ENCODE results near the gene RHEB. TPM values are rescaled to one million over a fixed set of nuclear protein-coding genes. Genes with fewer than 3 reads are reported as not detected.

Gene RHEB
- total RNA-seq, 1 experiment from 2014 or later = 135 TPM

DNA sequence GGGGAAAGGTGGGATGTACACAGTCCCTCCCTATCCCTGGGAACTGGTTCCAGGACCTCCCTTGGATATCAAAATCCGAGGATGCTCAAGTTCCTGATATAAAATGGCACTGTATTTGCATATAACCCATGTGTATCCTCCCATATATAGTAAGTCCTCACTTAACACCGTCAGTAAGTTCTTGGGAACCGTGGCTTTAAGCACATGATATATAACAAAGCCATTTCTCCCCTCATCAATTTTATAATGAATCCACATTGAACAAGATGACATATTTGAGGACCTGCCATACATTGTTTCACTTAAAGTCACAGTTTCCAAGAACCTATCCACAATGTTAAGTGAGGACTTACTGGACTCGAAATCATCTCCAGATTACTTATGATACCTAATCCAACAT, 85.1 kb downstream of the RHEB start:
- H3K9me3 Mint-ChIP-seq (ENCODE audit: unreplicated experiment) = no peaks in the 10 kb centered on the region
- H3K36me3 Mint-ChIP-seq (ENCODE audit: insufficient read depth, unreplicated experiment) = no peaks in the 10 kb centered on the region
- no peak overlapping the region for H3K27ac Mint-ChIP-seq (ENCODE audit: low read depth, unreplicated experiment)
- TF ChIP-seq, protein P1, sequence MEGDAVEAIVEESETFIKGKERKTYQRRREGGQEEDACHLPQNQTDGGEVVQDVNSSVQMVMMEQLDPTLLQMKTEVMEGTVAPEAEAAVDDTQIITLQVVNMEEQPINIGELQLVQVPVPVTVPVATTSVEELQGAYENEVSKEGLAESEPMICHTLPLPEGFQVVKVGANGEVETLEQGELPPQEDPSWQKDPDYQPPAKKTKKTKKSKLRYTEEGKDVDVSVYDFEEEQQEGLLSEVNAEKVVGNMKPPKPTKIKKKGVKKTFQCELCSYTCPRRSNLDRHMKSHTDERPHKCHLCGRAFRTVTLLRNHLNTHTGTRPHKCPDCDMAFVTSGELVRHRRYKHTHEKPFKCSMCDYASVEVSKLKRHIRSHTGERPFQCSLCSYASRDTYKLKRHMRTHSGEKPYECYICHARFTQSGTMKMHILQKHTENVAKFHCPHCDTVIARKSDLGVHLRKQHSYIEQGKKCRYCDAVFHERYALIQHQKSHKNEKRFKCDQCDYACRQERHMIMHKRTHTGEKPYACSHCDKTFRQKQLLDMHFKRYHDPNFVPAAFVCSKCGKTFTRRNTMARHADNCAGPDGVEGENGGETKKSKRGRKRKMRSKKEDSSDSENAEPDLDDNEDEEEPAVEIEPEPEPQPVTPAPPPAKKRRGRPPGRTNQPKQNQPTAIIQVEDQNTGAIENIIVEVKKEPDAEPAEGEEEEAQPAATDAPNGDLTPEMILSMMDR (IDR thresholded peaks at IDR 0.05; ENCODE audit: unreplicated experiment) = no peak
- H3K4me3 Mint-ChIP-seq (ENCODE audit: unreplicated experiment) = no peak overlapping the region
- ChIA-PET CTCF (no interaction called here), POLR2A (no interaction called here)
- H3K27me3 Mint-ChIP-seq (ENCODE audit: insufficient read depth, unreplicated experiment) = no peaks in the 10 kb centered on the region
- no peaks in the 10 kb centered on the region for H3K4me1 Mint-ChIP-seq (ENCODE audit: insufficient read depth, unreplicated experiment)
- intact Hi-C loops (cut with micrococcal nuclease) = no loop called here
- no TSS peak for BruUV-seq (replicated peaks)
- no peak for DNase-seq (ENCODE audit: unreplicated experiment)

DNA sequence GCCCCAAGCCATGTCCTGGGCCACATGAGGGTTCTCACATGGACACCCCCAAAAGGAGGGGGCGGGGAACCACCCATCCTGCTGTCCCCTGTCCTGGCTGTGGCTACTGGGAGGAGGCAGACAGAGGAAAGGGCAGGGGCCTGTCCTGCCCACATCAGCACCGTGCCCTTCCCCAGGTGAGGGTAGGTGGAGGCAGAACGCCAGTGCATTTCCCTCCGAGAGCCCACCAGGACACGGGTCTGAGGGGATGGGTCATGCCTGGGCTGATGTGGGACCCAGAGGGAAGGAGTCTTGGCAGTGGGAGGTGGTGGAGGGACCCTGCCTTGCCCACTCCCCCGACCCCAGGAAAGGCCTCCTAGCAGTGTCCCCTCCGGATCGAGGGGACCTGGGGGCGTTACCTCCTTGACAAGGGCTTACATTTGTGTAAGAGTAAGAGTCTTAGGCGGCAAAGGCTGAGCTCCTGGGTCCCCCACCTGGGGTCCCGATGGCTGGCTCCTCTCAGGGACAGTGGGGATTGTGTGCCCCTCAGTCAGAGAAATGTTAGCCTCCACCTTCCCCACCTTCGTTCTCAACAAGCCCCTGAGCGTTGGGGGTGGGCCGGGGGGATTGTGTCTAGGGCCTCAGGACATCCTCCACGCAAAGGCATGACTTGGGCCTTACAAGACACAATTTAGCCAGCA, 85.8 kb downstream of the RHEB start:
- no TSS peak for BruUV-seq (replicated peaks)
- TF ChIP-seq, protein P1 (IDR thresholded peaks at IDR 0.05; ENCODE audit: unreplicated experiment) = no peak
- CTCF ChIA-PET = interaction anchor here (1.0 kb wide), 1 partner anchor 11 kb away, joined by 3 read pairs; no protein-coding TSS in a partner anchor

DNA sequence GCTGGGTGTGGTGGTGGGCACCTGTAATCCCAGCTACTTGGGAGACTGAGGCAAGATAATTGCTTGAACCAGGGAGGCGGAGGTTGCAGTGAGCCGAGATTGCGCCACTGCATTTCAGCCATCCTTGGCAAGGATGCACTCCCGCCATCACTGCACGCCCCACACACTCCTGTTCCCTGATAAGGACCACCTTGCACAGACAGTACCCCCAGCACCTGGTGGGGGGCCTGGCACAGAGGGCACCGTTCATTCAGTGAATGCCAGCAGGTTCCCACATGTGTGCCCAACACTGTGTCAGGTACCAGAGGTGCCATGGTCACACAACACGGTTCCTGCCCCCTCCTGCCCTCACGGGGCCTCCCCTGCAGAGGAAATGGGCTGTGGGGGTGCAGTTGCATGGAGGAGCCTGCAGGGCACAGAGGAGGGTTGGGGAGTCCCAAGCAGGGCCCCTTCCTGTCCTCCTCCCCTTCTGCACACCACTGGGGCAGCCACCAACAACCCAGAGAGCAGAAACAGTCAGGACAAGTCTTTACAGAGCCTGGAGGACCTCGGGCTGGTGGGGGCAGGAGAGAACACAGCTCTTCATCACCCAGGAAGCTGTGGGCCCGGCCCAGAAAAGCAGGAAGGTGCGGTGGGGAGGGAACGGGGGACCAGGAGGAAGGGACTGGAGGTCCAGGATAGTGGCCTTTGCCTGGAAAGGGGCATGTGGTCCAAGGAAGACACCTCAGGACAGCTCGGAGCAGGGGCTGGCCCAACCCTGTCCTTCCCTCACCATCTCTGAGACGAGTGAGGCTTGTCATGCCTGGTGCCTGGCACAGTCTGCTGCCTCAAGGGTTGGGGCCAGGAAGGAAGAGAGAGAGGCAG, 86.8 kb downstream of the RHEB start:
- no peaks in the 10 kb centered on the region for H3K27me3 Mint-ChIP-seq (ENCODE audit: insufficient read depth, unreplicated experiment)
- intact Hi-C loops (cut with micrococcal nuclease) = no loop called here
- ChIA-PET POLR2A (interaction anchor here (1.2 kb wide), 1 partner anchor 69 kb away, joined by 3 read pairs; no protein-coding TSS in a partner anchor), CTCF (interaction anchor here (1.0 to 1.3 kb wide), 2 partner anchors 10 to 16 kb away, joined by 3 to 4 read pairs; no protein-coding TSS in a partner anchor)
- DNase-seq (ENCODE audit: unreplicated experiment) = no peak
- no peaks in the 10 kb centered on the region for H3K9me3 Mint-ChIP-seq (ENCODE audit: unreplicated experiment)
- no peak overlapping the region for H3K4me3 Mint-ChIP-seq (ENCODE audit: unreplicated experiment)
- H3K36me3 Mint-ChIP-seq (ENCODE audit: insufficient read depth, unreplicated experiment) = no peaks in the 10 kb centered on the region
- no peaks in the 10 kb centered on the region for H3K4me1 Mint-ChIP-seq (ENCODE audit: insufficient read depth, unreplicated experiment)
- no TSS peak for BruUV-seq (replicated peaks)
- TF ChIP-seq, protein P1 (IDR thresholded peaks at IDR 0.05; ENCODE audit: unreplicated experiment) = no peak
- no peak overlapping the region for H3K27ac Mint-ChIP-seq (ENCODE audit: low read depth, unreplicated experiment)

More for the DNA sequence above, 85.8 kb downstream of the RHEB start:
- intact Hi-C loops (cut with micrococcal nuclease) = no loop called here
- no peak overlapping the region for H3K27ac Mint-ChIP-seq (ENCODE audit: low read depth, unreplicated experiment)
- no peaks in the 10 kb centered on the region for H3K9me3 Mint-ChIP-seq (ENCODE audit: unreplicated experiment)
- H3K4me3 Mint-ChIP-seq (ENCODE audit: unreplicated experiment) = no peak overlapping the region
- no peaks in the 10 kb centered on the region for H3K27me3 Mint-ChIP-seq (ENCODE audit: insufficient read depth, unreplicated experiment)
- DNase-seq (ENCODE audit: unreplicated experiment) = no peak
- no peaks in the 10 kb centered on the region for H3K36me3 Mint-ChIP-seq (ENCODE audit: insufficient read depth, unreplicated experiment)
- POLR2A ChIA-PET = interaction anchor here (1.2 kb wide), 1 partner anchor 70 kb away, joined by 3 read pairs; no protein-coding TSS in a partner anchor
- no peaks in the 10 kb centered on the region for H3K4me1 Mint-ChIP-seq (ENCODE audit: insufficient read depth, unreplicated experiment)

DNA sequence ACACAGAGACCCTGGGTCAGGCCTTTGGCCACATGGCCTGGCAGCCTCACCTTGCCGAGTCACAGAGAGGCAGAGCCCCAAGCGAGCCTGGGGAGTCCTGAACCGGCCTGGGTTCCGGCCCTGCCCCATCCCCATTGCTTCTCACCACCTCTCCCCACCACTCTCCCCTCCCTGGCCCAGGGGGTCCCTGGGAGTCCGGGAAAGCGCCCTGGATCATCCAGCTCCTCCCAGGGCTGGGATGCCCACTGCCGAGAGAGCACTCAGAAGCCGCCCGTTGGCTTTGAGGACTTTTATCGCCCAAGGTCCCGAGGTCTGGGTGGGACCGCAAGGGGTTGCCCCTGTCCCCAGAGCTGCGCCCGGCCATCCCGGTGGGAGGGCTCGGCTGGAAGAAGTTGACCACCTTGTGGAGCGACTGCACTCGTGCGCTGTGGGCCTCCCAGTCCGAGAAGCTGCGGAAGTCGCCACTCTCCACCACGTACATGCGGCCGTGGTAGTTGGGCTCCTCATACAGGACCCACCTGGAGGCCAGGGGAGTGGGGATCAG, 87.9 kb downstream of the RHEB start:
- TF ChIP-seq, protein P1 (IDR thresholded peaks at IDR 0.05; ENCODE audit: unreplicated experiment) = no peak
- no peak overlapping the region for H3K4me3 Mint-ChIP-seq (ENCODE audit: unreplicated experiment)
- H3K4me1 Mint-ChIP-seq (ENCODE audit: insufficient read depth, unreplicated experiment) = peaks cover 2% of the 10 kb centered on the region
- H3K27me3 Mint-ChIP-seq (ENCODE audit: insufficient read depth, unreplicated experiment) = no peaks in the 10 kb centered on the region
- H3K9me3 Mint-ChIP-seq (ENCODE audit: unreplicated experiment) = no peaks in the 10 kb centered on the region
- DNase-seq (ENCODE audit: unreplicated experiment) = no peak
- H3K36me3 Mint-ChIP-seq (ENCODE audit: insufficient read depth, unreplicated experiment) = no peaks in the 10 kb centered on the region
- CTCF ChIA-PET = interaction anchor here (1.3 kb wide), 1 partner anchor 17 kb away, joined by 4 read pairs; no protein-coding TSS in a partner anchor
- BruUV-seq (replicated peaks) = no TSS peak
- no peak overlapping the region for H3K27ac Mint-ChIP-seq (ENCODE audit: low read depth, unreplicated experiment)
- POLR2A ChIA-PET = no interaction called here
- intact Hi-C loops (cut with micrococcal nuclease) = no loop called here
